Uterus (tissue), 4 donors: ENCODE data around the gene LRRC15. TPM values are rescaled to one million over a fixed set of nuclear protein-coding genes. Genes with fewer than 3 reads are reported as not detected.

Source experiments
- DNase-seq, 2 donors: peaks; one replicate each; pipeline ENCODE4 v3.0.0-alpha.2; 2019 to 2020
- H3K27ac ChIP-seq, 2 donors: fragments of 200-600 bp; sonication (generic); 1 replicate in 1 of 2; 2 replicates in 1 of 2; pipeline ENCODE4 v1.5.1; 2016 to 2018
- H3K27me3 ChIP-seq, 2 donors: fragments of 200-600 bp; sonication (generic); one replicate each; pipeline ENCODE4 v1.5.1; 2018 to 2019; ENCODE audit warnings: control low read depth in 1 of 2
- H3K36me3 ChIP-seq, 2 donors: fragments of 200-600 bp; sonication (generic); one replicate each; pipeline ENCODE4 v1.5.1; 2019; ENCODE audit warnings: control low read depth in 1 of 2
- H3K4me1 ChIP-seq, 2 donors: fragments of 200-600 bp; sonication (generic); one replicate each; pipeline ENCODE4 v1.5.1; 2018 to 2019; ENCODE audit warnings: control low read depth in 1 of 2
- H3K4me3 ChIP-seq, 2 donors: fragments of 200-600 bp; sonication (generic); 1 replicate in 1 of 2; 2 replicates in 1 of 2; pipeline ENCODE4 v1.5.1; 2018 to 2019; ENCODE audit warnings: mild to moderate bottlenecking in 1 of 2
- H3K9me3 ChIP-seq, 2 donors: fragments of 200-600 bp; sonication (generic); one replicate each; pipeline ENCODE4 v1.5.1; 2019; ENCODE audit warnings: control low read depth in 1 of 2
- CTCF ChIP-seq, 4 experiments: fragments of 200-600 bp in 2 of 4; fragments of 450-650 bp in 2 of 4; sonication (generic) in 2 of 4; IDR thresholded peaks; one replicate each; pipeline ENCODE4 v1.5.1; 2016 to 2019; ENCODE audit warnings: antibody characterized with exemption in 4 of 4, mild to moderate bottlenecking in 2 of 4, moderate library complexity in 1 of 4
- POLR2A ChIP-seq, 2 donors: fragments of 450-650 bp; IDR thresholded peaks; one replicate each; pipeline ENCODE4 v1.6.1; 2016; ENCODE audit warnings: antibody characterized with exemption in 2 of 2, mild to moderate bottlenecking in 1 of 2, moderate library complexity in 1 of 2
- intact Hi-C: fragments of 100-400 bp; cut with DNase I; formaldehyde crosslinking; loops from one replicate; pipeline ENCODE4 v1.15.1; 2023; ENCODE audit warnings: low total_unique reads
- total RNA-seq, 4 donors: library from RNA; depleted of rRNA in 3 of 4; stranded (reverse); fragments of >200 nt in 3 of 4; gene quantifications; one replicate each; pipeline versions ENCODE4 v1.1.0 to v1.2.4, GENCODE V29; 2014 to 2023
- donor health status: DM: yes; HTN: yes; CAD: no.

Gene LRRC15
- total RNA-seq, 4 donors from 2014 or later = under 0.01 to 0.59 TPM; not detected in 2

DNA sequence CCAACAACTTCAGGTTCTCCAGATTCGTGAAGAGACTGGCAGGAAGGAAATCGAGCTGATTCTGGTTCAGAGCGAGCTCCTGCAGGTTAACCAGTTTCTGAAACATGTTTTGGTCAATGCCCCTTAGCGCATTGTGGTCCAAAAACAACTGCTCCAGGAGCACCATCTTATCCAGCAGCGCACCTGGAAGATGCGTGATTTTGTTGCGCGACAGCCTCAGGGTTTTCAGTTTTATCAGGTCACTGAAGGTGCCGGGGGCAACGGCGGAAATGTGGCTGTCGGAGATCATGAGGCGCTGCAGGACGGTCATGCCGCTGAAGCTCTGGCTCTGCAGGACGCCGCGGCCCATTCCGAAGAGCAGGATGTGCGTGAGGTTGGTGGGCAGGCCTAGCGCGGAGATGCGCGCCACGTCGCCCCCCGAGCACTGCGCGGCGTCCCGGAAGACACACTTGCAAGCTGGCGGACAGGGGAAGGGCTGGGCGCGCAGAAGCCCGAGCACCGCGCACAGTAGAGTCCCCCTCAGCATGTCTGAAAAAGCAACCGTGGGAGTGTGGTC, 28.3 kb upstream of the LRRC15 start:
- no peak for DNase-seq
- no peaks in the 10 kb centered on the region for H3K9me3 ChIP-seq
- H3K27ac ChIP-seq = no peak overlapping the region
- peaks cover 0 to 8% of the 10 kb centered on the region in 2 donors for H3K4me1 ChIP-seq
- H3K36me3 ChIP-seq = no peaks in the 10 kb centered on the region
- intact Hi-C loops = no loop called here
- no peaks in the 10 kb centered on the region for H3K27me3 ChIP-seq
- TF ChIP-seq POLR2A (IDR thresholded peaks at IDR 0.05) = no peak
- peak overlapping the region in 1 of 2 donors; percentile 2 for H3K4me3 ChIP-seq

GRCh38 chr3:194396859-194397756, 27.6 kb upstream of the LRRC15 start:
- Histone ChIP-seq H3K27ac (no peak overlapping the region), H3K4me1 (peaks cover 0 to 8% of the 10 kb centered on the region in 2 donors), H3K9me3 (no peaks in the 10 kb centered on the region), H3K4me3 (peak overlapping the region in 1 of 2 donors; percentile 21), H3K27me3 (no peaks in the 10 kb centered on the region), H3K36me3 (no peaks in the 10 kb centered on the region)
- DNase-seq = no peak
- no peak for TF ChIP-seq POLR2A (IDR thresholded peaks at IDR 0.05)
- TF ChIP-seq CTCF (IDR thresholded peaks at IDR 0.05) = no peak
- intact Hi-C loops = no loop called here

DNA sequence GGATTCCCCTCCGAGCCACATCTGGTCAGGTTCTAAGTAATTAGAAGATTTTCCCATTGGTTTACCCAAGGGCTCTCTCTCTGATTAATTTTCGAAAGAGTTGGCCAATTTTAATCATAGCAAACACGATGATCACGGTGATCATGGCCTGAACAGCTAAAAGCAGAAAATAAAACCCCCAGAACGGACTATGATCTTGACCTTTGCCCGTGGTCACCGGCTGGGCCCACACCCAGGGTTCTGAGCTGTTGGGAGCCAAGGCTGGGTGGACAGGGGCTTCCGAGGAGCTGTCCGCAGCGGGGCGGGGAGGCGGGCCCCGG, 27.0 kb upstream of the LRRC15 start:
- intact Hi-C loops = no loop called here
- H3K27ac ChIP-seq = no peak overlapping the region
- H3K36me3 ChIP-seq = no peaks in the 10 kb centered on the region
- TF ChIP-seq POLR2A (IDR thresholded peaks at IDR 0.05) (no peak), CTCF (IDR thresholded peaks at IDR 0.05) (no peak)
- peaks cover 0 to 8% of the 10 kb centered on the region in 2 donors for H3K4me1 ChIP-seq
- H3K27me3 ChIP-seq = no peaks in the 10 kb centered on the region
- no peak for DNase-seq
- H3K4me3 ChIP-seq = peak overlapping the region in 1 of 2 donors; percentile 21
- no peaks in the 10 kb centered on the region for H3K9me3 ChIP-seq

- no peaks in the 10 kb centered on the region for H3K36me3 ChIP-seq
- H3K9me3 ChIP-seq = no peaks in the 10 kb centered on the region
- no peak for TF ChIP-seq CTCF (IDR thresholded peaks at IDR 0.05)
- TF ChIP-seq POLR2A (IDR thresholded peaks at IDR 0.05) = no peak
- H3K27me3 ChIP-seq = no peaks in the 10 kb centered on the region
- H3K4me3 ChIP-seq = peak overlapping the region in 1 of 2 donors; percentile 21
- DNase-seq = peak; percentile 29 to 56
- H3K27ac ChIP-seq = no peak overlapping the region
- H3K4me1 ChIP-seq = peaks cover 0 to 8% of the 10 kb centered on the region in 2 donors
- intact Hi-C loops = no loop called here
Measured at GRCh38 chr3:194395778-194396538, 26.4 kb upstream of the LRRC15 start.

DNA sequence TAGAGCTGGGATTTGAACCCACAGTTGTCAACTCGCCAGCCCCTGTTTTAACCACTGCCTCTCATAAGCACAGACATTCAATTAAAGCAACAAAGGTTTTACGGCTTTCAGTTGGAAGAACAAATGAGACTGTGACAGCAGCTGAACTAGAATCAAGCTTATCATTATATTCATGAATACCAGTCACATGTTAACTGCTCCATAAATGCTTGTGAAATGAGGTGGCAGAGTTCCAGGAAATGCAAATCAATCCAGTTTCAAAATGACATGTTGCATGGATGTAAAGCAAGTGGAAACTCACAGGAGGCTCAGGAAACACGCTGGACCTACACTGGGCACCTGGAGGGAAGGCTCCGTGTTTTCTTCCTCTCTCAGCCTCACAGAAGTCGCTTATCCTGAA, 25.7 kb upstream of the LRRC15 start:
- TF ChIP-seq POLR2A (IDR thresholded peaks at IDR 0.05) (no peak), CTCF (IDR thresholded peaks at IDR 0.05) (no peak)
- intact Hi-C loops = no loop called here

More for the DNA sequence above, 25.7 kb upstream of the LRRC15 start:
- no peaks in the 10 kb centered on the region for H3K9me3 ChIP-seq
- H3K27ac ChIP-seq = no peak overlapping the region
- H3K36me3 ChIP-seq = no peaks in the 10 kb centered on the region
- H3K27me3 ChIP-seq = no peaks in the 10 kb centered on the region
- no peak overlapping the region for H3K4me3 ChIP-seq
- H3K4me1 ChIP-seq = peaks cover 0 to 8% of the 10 kb centered on the region in 2 donors
- no peak for DNase-seq
